ENCODE data around the gene PTPN22.

DNA sequence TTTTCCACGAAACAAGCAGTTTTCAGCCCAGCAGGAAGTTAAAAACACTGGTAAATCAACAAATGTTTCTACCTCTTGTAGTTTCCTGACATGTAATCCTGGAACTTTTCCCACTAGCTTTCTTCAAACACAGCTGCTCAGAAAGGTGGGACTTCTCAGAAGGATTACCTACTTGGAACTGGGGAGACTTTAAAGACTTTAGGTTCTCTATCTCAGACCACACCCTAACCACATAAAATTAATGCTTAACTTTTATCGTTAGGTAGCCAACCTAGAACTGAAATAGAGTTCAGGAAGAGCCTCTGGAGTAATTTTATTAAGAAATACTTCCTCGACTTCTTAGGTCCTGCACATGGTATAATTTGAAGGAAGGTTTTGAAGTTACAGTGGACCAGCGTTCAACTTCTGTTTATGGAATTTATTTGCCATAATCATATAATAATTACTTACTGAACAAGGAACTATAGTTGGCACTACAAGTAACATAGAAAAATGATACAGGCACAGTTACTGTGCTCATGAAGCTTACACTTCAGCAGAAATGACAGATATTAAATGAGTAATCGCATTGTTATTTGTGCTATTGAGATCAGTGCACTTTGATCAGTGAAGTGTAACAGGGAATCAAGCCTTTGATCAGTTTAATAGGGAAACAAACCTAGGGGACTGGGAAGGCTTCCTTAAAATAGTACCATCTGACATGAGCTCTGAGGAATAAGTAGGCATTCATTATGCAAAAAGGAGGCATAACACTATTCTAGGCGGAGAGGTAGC is 16.1 kb upstream of the PTPN22 start, which contains the start of gene BCL2L15:
- TF ChIP-seq, protein P1, sequence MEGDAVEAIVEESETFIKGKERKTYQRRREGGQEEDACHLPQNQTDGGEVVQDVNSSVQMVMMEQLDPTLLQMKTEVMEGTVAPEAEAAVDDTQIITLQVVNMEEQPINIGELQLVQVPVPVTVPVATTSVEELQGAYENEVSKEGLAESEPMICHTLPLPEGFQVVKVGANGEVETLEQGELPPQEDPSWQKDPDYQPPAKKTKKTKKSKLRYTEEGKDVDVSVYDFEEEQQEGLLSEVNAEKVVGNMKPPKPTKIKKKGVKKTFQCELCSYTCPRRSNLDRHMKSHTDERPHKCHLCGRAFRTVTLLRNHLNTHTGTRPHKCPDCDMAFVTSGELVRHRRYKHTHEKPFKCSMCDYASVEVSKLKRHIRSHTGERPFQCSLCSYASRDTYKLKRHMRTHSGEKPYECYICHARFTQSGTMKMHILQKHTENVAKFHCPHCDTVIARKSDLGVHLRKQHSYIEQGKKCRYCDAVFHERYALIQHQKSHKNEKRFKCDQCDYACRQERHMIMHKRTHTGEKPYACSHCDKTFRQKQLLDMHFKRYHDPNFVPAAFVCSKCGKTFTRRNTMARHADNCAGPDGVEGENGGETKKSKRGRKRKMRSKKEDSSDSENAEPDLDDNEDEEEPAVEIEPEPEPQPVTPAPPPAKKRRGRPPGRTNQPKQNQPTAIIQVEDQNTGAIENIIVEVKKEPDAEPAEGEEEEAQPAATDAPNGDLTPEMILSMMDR (IDR thresholded peaks at IDR 0.05): no peak
- no peak for TF ChIP-seq POLR2A (IDR thresholded peaks at IDR 0.05)
